Spinal cord (tissue), 10 donors: Measurements from ENCODE around the gene ID1. TPM values are rescaled to one million over a fixed set of nuclear protein-coding genes. Genes with fewer than 3 reads are reported as not detected.
"Not testable (repeated sequence)": the region's sequence is repeated elsewhere in the genome, so short reads cannot be mapped to it uniquely, and the experiment has no call there.

ENCODE experiments used
- DNase-seq, 6 donors: peaks; one replicate each; pipeline versions ENCODE4 v3.0.0 to v3.0.0-alpha.2; 2013 to 2015; ENCODE audit warnings: low spot score in 6 of 6, low read depth in 4 of 6
- H3K27ac ChIP-seq: one replicate; pipeline ENCODE4 v1.5.1; 2013; ENCODE audit warnings: low read depth, low read length, control low read depth
- H3K27me3 ChIP-seq: one replicate; pipeline ENCODE4 v1.6.1; 2013; ENCODE audit warnings: low read length; ENCODE audit not compliant: control insufficient read depth, insufficient read depth
- H3K36me3 ChIP-seq: one replicate; pipeline ENCODE4 v1.6.1; 2013; ENCODE audit warnings: low read length; ENCODE audit not compliant: control insufficient read depth, insufficient read depth
- H3K4me1 ChIP-seq: one replicate; pipeline ENCODE4 v1.6.1; 2013; ENCODE audit warnings: low read length; ENCODE audit not compliant: control insufficient read depth, insufficient read depth
- H3K4me3 ChIP-seq: one replicate; pipeline ENCODE4 v1.5.1; 2013; ENCODE audit warnings: low read depth, low read length, control low read depth
- H3K9me3 ChIP-seq: one replicate; pipeline ENCODE4 v1.6.1; 2013; ENCODE audit warnings: low read length; ENCODE audit not compliant: control insufficient read depth, insufficient read depth
- WGBS: methylation state at CpG from one replicate; pipeline ENCODE4 v1.1.5; 2013; ENCODE audit warnings: missing lambda C conversion rate; ENCODE audit not compliant: insufficient coverage; 5-methylcytosine and 5-hydroxymethylcytosine counted together
- polyA plus RNA-seq, 2 donors: library from polyadenylated mRNA; unstranded; fragments of 120-200 nt; gene quantifications; one replicate each; pipeline ENCODE4 v1.2.1, GENCODE V29; 2013; ENCODE audit not compliant: insufficient read length in 2 of 2
- total RNA-seq, 2 donors: library from RNA; depleted of rRNA in 1 of 2; stranded (reverse); fragments of 120-200 nt in 1 of 2; fragments of >200 nt in 1 of 2; gene quantifications; one replicate each; pipeline versions ENCODE4 v1.2.3 to v1.2.4, GENCODE V29; 2013 to 2014
- donor health status: healthy.

ID1 gene
- total and polyA plus RNA-seq, 4 donors, result 88.2 to 308 (median 153) TPM

- 20% methylated on average over 3 of the region's 9 CpGs for WGBS
- peak overlapping the region; percentile 78 for H3K4me3 ChIP-seq
These were observed 2.7 kb downstream of the ID1 start for GRCh38 chr20:31607640-31608250.

GRCh38 chr20:31608251-31608945 lies 3.3 kb downstream of the ID1 start:
- Histone ChIP-seq H3K9me3 (no peaks in the 10 kb centered on the region), H3K4me3 (peak overlapping the region; percentile 78), H3K4me1 (peaks cover 51% of the 10 kb centered on the region), H3K36me3 (no peaks in the 10 kb centered on the region), H3K27ac (peak overlapping the region; percentile 87), H3K27me3 (peaks cover 7% of the 10 kb centered on the region)
- WGBS, result 7% methylated on average over 42 of the region's 45 CpGs
- DNase-seq, result peak in 2 of 6 donors; percentile 63 to 76

More at GRCh38 chr20:31607640-31608250, 2.7 kb downstream of the ID1 start:
- Histone ChIP-seq H3K9me3 (no peaks in the 10 kb centered on the region), H3K36me3 (no peaks in the 10 kb centered on the region), H3K4me1 (peaks cover 50% of the 10 kb centered on the region), H3K27ac (peak overlapping the region; percentile 87), H3K27me3 (peaks cover 7% of the 10 kb centered on the region)
- no peak for DNase-seq

- 98% methylated on average over 12 of the region's 12 CpGs for WGBS
- not testable (repeated sequence) for DNase-seq, H3K27me3 ChIP-seq, H3K9me3 ChIP-seq, H3K36me3 ChIP-seq, H3K27ac ChIP-seq, H3K4me3 ChIP-seq
- H3K4me1 ChIP-seq, result peaks cover 18% of the 10 kb centered on the region
These were observed 7.2 kb downstream of the ID1 start for GRCh38 chr20:31612271-31612640.

GRCh38 chr20:31615416-31615815 lies 10.3 kb downstream of the ID1 start:
- peaks cover 4% of the 10 kb centered on the region for H3K4me1 ChIP-seq
- no peak for DNase-seq
- H3K27ac ChIP-seq, result no peak overlapping the region
- H3K9me3 ChIP-seq, result no peaks in the 10 kb centered on the region
- H3K4me3 ChIP-seq, result no peak overlapping the region
- no CpG with 5 or more reads among the region's 8 CpGs for WGBS
- H3K36me3 ChIP-seq, result no peaks in the 10 kb centered on the region
- no peaks in the 10 kb centered on the region for H3K27me3 ChIP-seq

GRCh38 chr20:31617432-31618104 lies 12.5 kb downstream of the ID1 start:
- no peak overlapping the region for H3K27ac ChIP-seq
- no peaks in the 10 kb centered on the region for H3K36me3 ChIP-seq
- peaks cover 3% of the 10 kb centered on the region for H3K4me1 ChIP-seq
- no peaks in the 10 kb centered on the region for H3K27me3 ChIP-seq
- WGBS, result 91% methylated on average over 5 of the region's 6 CpGs
- H3K9me3 ChIP-seq, result no peaks in the 10 kb centered on the region
- no peak for DNase-seq
- H3K4me3 ChIP-seq, result no peak overlapping the region

- Histone ChIP-seq H3K9me3 (no peaks in the 10 kb centered on the region), H3K4me1 (no peaks in the 10 kb centered on the region)
- WGBS, result no CpG with 5 or more reads among the region's 3 CpGs
These were observed 15.2 kb downstream of the ID1 start for GRCh38 chr20:31620246-31620645.

GRCh38 chr20:31623123-31623505 lies 18.0 kb downstream of the ID1 start:
- not testable (repeated sequence) for H3K27ac ChIP-seq, H3K4me1 ChIP-seq, H3K27me3 ChIP-seq, DNase-seq, H3K36me3 ChIP-seq, H3K4me3 ChIP-seq, H3K9me3 ChIP-seq
- WGBS, result 100% methylated on average over 4 of the region's 6 CpGs

More at GRCh38 chr20:31620246-31620645, 15.2 kb downstream of the ID1 start:
- no peak overlapping the region for H3K27ac ChIP-seq
- H3K4me3 ChIP-seq, result no peak overlapping the region
- H3K27me3 ChIP-seq, result no peaks in the 10 kb centered on the region
- no peaks in the 10 kb centered on the region for H3K36me3 ChIP-seq
- no peak for DNase-seq

GRCh38 chr20:31626534-31626933 lies 21.4 kb downstream of the ID1 start:
- WGBS, result 100% methylated on average over 5 of the region's 8 CpGs
- H3K36me3 ChIP-seq, result not testable (repeated sequence)

GRCh38 chr20:31628057-31628456 lies 23.0 kb downstream of the ID1 start:
- H3K36me3 ChIP-seq, H3K4me3 ChIP-seq, H3K27me3 ChIP-seq, H3K9me3 ChIP-seq, H3K27ac ChIP-seq, H3K4me1 ChIP-seq, DNase-seq: not testable (repeated sequence)
- WGBS, result no CpG with 5 or more reads among the region's 2 CpGs

More at GRCh38 chr20:31626534-31626933, 21.4 kb downstream of the ID1 start:
- not testable (repeated sequence) for H3K9me3 ChIP-seq, H3K4me1 ChIP-seq, DNase-seq, H3K27ac ChIP-seq, H3K4me3 ChIP-seq, H3K27me3 ChIP-seq
